Endothelial cell of umbilical vein (primary cell): ENCODE data around the gene LMCD1.

ENCODE experiments used
- FOS ChIP-seq: IDR thresholded peaks from 2 replicates; pipeline ENCODE4 v1.6.1; 2011; ENCODE audit warnings: mild to moderate bottlenecking, low read length, moderate library complexity, borderline replicate concordance; ENCODE audit not compliant: insufficient read depth
- POLR2A ChIP-seq: IDR thresholded peaks from 2 replicates; pipeline ENCODE4 v1.6.1; 2012; ENCODE audit warnings: low read depth, mild to moderate bottlenecking, control low read depth, low read length
- TF ChIP-seq, protein P1 (sequence below), 2 donors: IDR thresholded peaks; 1 replicate in 1 of 2; 2 replicates in 1 of 2; pipeline ENCODE4 v1.5.1; 2011; ENCODE audit warnings: low read length in 2 of 2, mild to moderate bottlenecking in 2 of 2, moderate library complexity in 2 of 2, control low read depth in 1 of 2, inconsistent platforms in 1 of 2, low read depth in 1 of 2; ENCODE audit not compliant: insufficient read depth in 1 of 2; ENCODE audit errors: extremely low read depth in 1 of 2

DNA sequence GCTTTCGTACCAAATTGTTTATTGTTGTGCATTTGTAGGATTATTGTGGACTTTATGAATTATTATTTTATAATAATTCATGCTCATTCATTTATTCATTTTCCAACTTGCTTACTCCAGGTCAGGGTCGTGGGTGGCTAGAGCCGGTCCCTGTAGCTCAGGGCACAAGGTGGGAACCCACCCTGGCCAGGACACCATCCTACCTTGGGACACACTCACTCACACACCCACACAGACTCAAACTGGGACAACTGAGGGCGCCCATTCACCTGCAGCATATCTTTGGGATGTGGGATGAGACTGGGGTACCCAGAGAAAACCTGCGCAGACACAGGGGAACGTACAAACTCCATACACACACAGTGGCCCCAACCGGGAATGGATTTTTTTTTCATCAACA, 102.4 kb downstream of the LMCD1 start:
- TF ChIP-seq, protein P1, sequence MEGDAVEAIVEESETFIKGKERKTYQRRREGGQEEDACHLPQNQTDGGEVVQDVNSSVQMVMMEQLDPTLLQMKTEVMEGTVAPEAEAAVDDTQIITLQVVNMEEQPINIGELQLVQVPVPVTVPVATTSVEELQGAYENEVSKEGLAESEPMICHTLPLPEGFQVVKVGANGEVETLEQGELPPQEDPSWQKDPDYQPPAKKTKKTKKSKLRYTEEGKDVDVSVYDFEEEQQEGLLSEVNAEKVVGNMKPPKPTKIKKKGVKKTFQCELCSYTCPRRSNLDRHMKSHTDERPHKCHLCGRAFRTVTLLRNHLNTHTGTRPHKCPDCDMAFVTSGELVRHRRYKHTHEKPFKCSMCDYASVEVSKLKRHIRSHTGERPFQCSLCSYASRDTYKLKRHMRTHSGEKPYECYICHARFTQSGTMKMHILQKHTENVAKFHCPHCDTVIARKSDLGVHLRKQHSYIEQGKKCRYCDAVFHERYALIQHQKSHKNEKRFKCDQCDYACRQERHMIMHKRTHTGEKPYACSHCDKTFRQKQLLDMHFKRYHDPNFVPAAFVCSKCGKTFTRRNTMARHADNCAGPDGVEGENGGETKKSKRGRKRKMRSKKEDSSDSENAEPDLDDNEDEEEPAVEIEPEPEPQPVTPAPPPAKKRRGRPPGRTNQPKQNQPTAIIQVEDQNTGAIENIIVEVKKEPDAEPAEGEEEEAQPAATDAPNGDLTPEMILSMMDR (IDR thresholded peaks at IDR 0.05; ENCODE audit: extremely low read depth in 1 of 2, insufficient read depth in 1 of 2, low read depth in 1 of 2, low read length in 2 of 2) = no peak
- TF ChIP-seq FOS (no peak), POLR2A (no peak)
